Activated CD4-positive, alpha-beta T cell treated with anti-CD3 and anti-CD28 coated beads for 36 hours (primary cell): Measurements from ENCODE around the gene CALB2. TPM values are rescaled to one million over a fixed set of nuclear protein-coding genes. Genes with fewer than 3 reads are reported as not detected.

Source experiments
- ATAC-seq: fragments of 200-7000 bp; cut with Tn5 transposase; one replicate; pipeline ENCODE4 v1.10.0; 2021; ENCODE audit warnings: mild to moderate bottlenecking, moderate library complexity
- CTCF ChIA-PET: fragments of 350-600 bp; sonication (Branson Sonifier 250); formaldehyde crosslinking; loops from one replicate; lab custom pipeline; 2021; ENCODE audit warnings: antibody characterized with exemption; lab: Charles Lee
- POLR2A ChIA-PET: fragments of 350-600 bp; sonication (Branson Sonifier 250); formaldehyde crosslinking; loops from one replicate; lab custom pipeline; 2021; ENCODE audit warnings: antibody characterized with exemption, inconsistent platforms; lab: Charles Lee
- DNase-seq: peaks from one replicate; pipeline ENCODE4 v3.0.0-alpha.2; 2020
- H3K27ac Mint-ChIP-seq: one replicate; pipeline ENCODE4 v1.8.0; 2021; ENCODE audit warnings: mixed read lengths
- H3K27me3 Mint-ChIP-seq: one replicate; pipeline ENCODE4 v1.8.0; 2021; ENCODE audit warnings: mixed read lengths
- H3K36me3 Mint-ChIP-seq: one replicate; pipeline ENCODE4 v1.8.0; 2021; ENCODE audit warnings: low read depth, mixed read lengths
- H3K4me1 Mint-ChIP-seq: one replicate; pipeline ENCODE4 v1.8.0; 2021; ENCODE audit warnings: mixed read lengths
- H3K4me3 Mint-ChIP-seq: one replicate; pipeline ENCODE4 v1.8.0; 2021; ENCODE audit warnings: mild to moderate bottlenecking, moderate library complexity, mixed read lengths
- H3K9me3 Mint-ChIP-seq: one replicate; pipeline ENCODE4 v1.8.0; 2021; ENCODE audit warnings: low read depth, mixed read lengths
- intact Hi-C, 2 experiments: fragments of 100-400 bp; cut with DNase I in 1 of 2; cut with micrococcal nuclease in 1 of 2; formaldehyde crosslinking; loops; one replicate each; pipeline versions ENCODE4 v1.14.2 to v1.15.1; 2022 to 2024; cut with DNase I, micrococcal nuclease
- total RNA-seq, 2 experiments: library from RNA; stranded (reverse); gene quantifications; one replicate each; pipeline ENCODE4 v1.2.3, GENCODE V29; 2021

Gene CALB2
- total RNA-seq, 2 experiments from 2014 or later: not detected

DNA sequence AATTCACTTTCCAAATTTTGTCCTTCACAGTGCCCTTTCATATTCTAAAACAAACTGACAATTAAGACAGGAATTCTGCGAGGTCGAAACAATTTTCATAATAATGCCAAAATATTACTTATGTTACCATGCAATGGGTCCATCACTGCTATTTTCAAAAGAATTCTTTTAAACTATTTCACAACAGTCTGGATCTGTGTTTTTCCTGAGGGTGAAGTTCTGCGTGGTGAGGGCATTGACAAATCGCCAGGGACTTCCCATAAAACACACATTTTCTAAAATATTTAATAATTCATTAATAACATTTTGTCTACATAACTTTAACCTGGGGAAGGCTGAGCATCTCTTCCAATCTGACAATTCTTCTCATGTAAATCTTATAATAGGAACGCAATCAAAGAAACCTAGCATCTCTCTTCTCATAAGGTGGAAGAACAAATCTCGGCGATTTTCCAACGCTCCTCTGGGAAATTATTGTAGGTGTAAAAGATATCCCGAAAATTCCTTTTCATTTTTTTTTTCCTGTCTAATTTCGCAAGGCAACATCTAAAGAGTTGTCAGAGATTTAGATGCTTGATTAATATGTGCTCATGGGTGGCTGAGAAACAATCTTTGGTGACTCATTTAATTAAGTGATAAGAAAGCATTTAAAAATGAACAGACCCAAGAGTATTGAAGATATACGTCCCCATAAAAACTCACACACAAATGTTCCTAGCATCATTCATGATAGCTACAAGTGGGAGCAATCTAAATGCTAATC lies 41.5 kb downstream of the CALB2 start:
- CTCF ChIA-PET: no interaction called here
- H3K36me3 Mint-ChIP-seq: no peaks in the 10 kb centered on the region
- no peak for ATAC-seq

DNA sequence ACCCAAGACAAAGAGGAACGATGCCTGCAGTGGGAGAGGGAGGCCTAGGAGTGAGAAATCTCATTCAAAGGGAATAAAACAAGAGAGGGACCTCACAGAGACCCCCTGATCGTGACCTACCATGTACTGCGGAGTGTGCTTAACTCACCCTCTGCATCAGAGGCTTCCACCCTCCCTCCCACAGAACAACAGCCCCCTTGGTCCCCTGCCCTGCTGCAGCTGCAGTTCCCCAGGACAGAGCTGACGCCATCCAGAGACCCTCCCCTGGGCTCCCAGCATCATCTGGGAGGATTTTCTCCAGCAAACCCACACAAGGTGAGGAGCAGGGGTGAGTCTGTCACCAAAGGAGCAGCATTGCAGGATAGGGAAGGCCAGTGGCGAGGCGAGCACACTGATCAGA lies 43.5 kb downstream of the CALB2 start:
- Mint-ChIP-seq H3K36me3 (no peaks in the 10 kb centered on the region), H3K9me3 (no peaks in the 10 kb centered on the region), H3K4me3 (no peak overlapping the region), H3K27ac (no peak overlapping the region), H3K27me3 (peaks cover 15% of the 10 kb centered on the region), H3K4me1 (peaks cover 6% of the 10 kb centered on the region)
- POLR2A ChIA-PET: no interaction called here
- CTCF ChIA-PET: no interaction called here
- no peak for DNase-seq
- intact Hi-C loops: no loop called here
- no peak for ATAC-seq

More for the DNA sequence above, 41.5 kb downstream of the CALB2 start:
- no peaks in the 10 kb centered on the region for H3K4me1 Mint-ChIP-seq
- no peaks in the 10 kb centered on the region for H3K9me3 Mint-ChIP-seq
- H3K4me3 Mint-ChIP-seq: no peak overlapping the region
- DNase-seq: no peak
- H3K27me3 Mint-ChIP-seq: peaks cover 10% of the 10 kb centered on the region
- H3K27ac Mint-ChIP-seq: no peak overlapping the region
- POLR2A ChIA-PET: no interaction called here
- intact Hi-C loops: no loop called here

DNA sequence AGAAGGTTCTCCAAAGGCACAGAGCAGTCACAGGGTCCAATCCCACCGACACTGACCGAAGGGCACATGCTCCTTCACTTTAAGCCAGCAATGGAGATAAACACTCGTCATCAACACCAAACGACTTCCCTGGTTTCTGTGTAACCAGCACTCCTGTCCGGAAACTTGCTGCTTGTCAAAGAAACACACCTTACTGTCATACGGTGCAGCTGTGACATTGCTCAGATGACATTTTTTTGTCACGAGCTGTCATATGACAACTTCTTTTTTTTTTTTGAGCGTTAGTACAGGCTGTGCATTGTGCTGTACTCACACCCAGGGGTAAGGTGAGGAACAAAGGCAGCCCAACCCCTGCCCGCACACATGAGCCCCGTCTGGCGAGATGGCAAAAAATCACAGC lies 44.2 kb downstream of the CALB2 start:
- DNase-seq (no peak), ATAC-seq (no peak)
- no peak overlapping the region for H3K4me3 Mint-ChIP-seq
- CTCF ChIA-PET: interaction anchor here (1.8 kb wide), 1 partner anchor 10 kb away, joined by 8 read pairs; no protein-coding TSS in a partner anchor
- H3K36me3 Mint-ChIP-seq: no peaks in the 10 kb centered on the region
- intact Hi-C loops: no loop called here
- H3K9me3 Mint-ChIP-seq: no peaks in the 10 kb centered on the region
- POLR2A ChIA-PET: no interaction called here
- H3K27me3 Mint-ChIP-seq: peaks cover 16% of the 10 kb centered on the region
- H3K27ac Mint-ChIP-seq: no peak overlapping the region
- peaks cover 6% of the 10 kb centered on the region for H3K4me1 Mint-ChIP-seq

DNA sequence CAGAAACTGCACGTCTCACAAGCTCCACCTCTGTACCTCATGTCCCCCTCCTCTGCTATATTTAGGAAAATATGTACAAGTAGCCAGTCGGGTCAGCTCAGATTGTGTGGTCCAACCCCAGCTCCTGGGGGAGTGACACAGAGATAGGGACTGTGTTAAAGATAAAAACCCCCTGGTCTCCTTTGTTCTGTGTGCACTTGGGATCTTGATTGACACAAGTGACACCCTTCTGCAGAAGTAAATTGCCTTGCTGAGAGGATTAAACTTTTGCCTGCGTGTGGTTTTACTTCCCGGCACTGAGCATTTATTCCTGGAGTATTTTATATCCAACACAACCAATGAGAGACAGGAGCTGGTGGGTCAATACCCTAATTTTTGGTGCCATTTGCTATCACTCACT lies 45.8 kb downstream of the CALB2 start:
- intact Hi-C loops: no loop called here
- no peak overlapping the region for H3K4me3 Mint-ChIP-seq
- peaks cover 6% of the 10 kb centered on the region for H3K4me1 Mint-ChIP-seq
- peaks cover 26% of the 10 kb centered on the region for H3K27me3 Mint-ChIP-seq
- no peak for ATAC-seq
- POLR2A ChIA-PET: no interaction called here
- H3K27ac Mint-ChIP-seq: no peak overlapping the region
- no peaks in the 10 kb centered on the region for H3K9me3 Mint-ChIP-seq
- H3K36me3 Mint-ChIP-seq: no peaks in the 10 kb centered on the region
- CTCF ChIA-PET: interaction anchor here (1.8 kb wide), 1 partner anchor 8 kb away, joined by 8 read pairs; no protein-coding TSS in a partner anchor
- no peak for DNase-seq

DNA sequence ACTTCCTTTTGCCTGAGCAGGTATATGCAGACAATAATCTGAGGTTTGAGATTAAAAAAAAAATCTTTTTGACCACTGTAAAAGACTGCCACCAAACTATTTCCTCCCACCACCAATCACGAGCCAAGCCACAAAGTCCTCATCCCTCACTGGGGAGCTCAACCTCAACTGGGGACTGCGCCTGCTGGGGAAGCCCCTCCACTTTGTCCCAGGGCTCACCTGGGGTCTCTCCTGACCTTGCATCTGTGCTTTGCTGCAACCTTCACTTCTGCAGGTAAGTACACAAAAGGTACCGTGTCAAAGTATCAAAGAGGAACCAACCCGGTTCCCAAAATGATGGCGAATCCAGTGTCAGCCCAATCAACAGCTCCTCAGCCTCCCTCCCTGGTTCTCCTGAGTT lies 47.8 kb downstream of the CALB2 start:
- CTCF ChIA-PET: interaction anchor here (1.2 to 1.9 kb wide), 3 partner anchors 61 to 205 kb away, joined by 3 to 8 read pairs (median 3); no protein-coding TSS in a partner anchor
- H3K27me3 Mint-ChIP-seq: peaks cover 23% of the 10 kb centered on the region
- ATAC-seq: no peak

DNA sequence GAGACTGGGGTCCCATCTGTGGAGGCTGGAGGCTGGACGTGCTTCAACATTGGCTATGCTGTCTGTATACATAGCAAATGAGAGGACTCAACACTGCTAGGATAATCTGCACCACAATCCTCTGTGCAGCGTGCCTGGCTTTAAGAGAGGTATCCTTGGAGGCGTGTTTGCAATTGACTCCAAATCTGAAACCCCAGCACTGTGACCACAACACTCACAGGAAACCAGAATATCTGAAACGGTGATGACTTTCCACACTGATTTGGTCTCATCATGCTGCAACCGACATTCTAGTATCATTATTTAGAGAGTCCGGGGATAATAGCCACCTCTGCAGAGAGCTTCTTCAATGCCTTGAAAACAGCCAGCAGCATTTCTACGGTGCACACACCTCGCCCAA lies 48.2 kb downstream of the CALB2 start:
- Mint-ChIP-seq H3K27me3 (peaks cover 22% of the 10 kb centered on the region), H3K36me3 (no peaks in the 10 kb centered on the region), H3K9me3 (no peaks in the 10 kb centered on the region), H3K4me3 (no peak overlapping the region), H3K4me1 (peaks cover 6% of the 10 kb centered on the region), H3K27ac (no peak overlapping the region)
- no peak for DNase-seq
- intact Hi-C loops: no loop called here
- CTCF ChIA-PET: interaction anchor here (1.1 to 1.9 kb wide), 5 partner anchors 22 to 205 kb away, joined by 3 to 8 read pairs (median 3); no protein-coding TSS in a partner anchor
- POLR2A ChIA-PET: no interaction called here
- no peak for ATAC-seq

More for the DNA sequence above, 47.8 kb downstream of the CALB2 start:
- Mint-ChIP-seq H3K27ac (no peak overlapping the region), H3K9me3 (no peaks in the 10 kb centered on the region), H3K4me1 (peaks cover 6% of the 10 kb centered on the region), H3K36me3 (no peaks in the 10 kb centered on the region), H3K4me3 (no peak overlapping the region)
- POLR2A ChIA-PET: no interaction called here
- DNase-seq: no peak
- intact Hi-C loops: no loop called here

DNA sequence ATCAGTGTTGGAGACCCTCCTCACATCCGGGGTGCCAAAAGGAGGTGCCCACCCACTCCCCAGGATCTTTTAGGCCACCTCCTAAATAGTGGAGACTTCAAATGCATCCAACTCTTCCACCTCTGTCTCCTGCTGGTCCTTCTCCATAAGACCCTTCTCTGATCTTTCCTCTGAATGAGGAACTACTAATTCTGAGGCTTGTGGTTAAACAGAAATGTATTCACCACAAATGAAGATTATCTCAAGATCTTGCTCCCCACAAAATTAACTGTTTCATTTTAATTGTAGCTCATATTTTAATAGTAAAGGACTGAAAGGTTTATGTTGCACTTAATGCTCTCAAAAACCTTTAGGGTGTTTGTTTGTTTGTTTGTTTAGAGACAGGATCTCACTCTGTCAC lies 49.2 kb downstream of the CALB2 start:
- no peaks in the 10 kb centered on the region for H3K36me3 Mint-ChIP-seq
- ATAC-seq (no peak), DNase-seq (no peak)
- peaks cover 24% of the 10 kb centered on the region for H3K27me3 Mint-ChIP-seq
- no peak overlapping the region for H3K27ac Mint-ChIP-seq
- H3K4me1 Mint-ChIP-seq: peaks cover 6% of the 10 kb centered on the region
- no peak overlapping the region for H3K4me3 Mint-ChIP-seq
- POLR2A ChIA-PET: no interaction called here
- CTCF ChIA-PET: interaction anchor here (1.1 to 1.9 kb wide), 4 partner anchors 21 to 204 kb away, joined by 3 to 8 read pairs (median 4); no protein-coding TSS in a partner anchor
- intact Hi-C loops: no loop called here
- H3K9me3 Mint-ChIP-seq: no peaks in the 10 kb centered on the region

DNA sequence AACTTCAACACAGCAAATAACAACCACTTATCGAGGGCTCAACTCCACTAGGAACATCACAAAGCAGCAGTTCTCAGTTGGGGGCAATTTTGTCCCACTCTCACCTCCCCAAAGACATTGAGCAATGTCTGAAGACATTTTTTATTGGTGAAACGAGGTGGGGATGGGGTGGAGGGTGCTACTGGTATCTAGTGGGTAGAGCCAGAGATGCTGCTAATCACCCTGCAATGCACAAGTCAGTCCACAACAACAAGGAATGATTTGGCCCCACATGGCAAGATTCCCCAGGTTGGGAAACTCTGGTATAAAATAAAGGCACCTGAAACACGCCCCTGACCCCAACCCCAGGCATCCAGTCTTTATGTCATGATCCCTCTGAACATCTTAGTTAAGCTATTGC lies 50.0 kb downstream of the CALB2 start:
- intact Hi-C loops: no loop called here
- H3K36me3 Mint-ChIP-seq: no peaks in the 10 kb centered on the region

DNA sequence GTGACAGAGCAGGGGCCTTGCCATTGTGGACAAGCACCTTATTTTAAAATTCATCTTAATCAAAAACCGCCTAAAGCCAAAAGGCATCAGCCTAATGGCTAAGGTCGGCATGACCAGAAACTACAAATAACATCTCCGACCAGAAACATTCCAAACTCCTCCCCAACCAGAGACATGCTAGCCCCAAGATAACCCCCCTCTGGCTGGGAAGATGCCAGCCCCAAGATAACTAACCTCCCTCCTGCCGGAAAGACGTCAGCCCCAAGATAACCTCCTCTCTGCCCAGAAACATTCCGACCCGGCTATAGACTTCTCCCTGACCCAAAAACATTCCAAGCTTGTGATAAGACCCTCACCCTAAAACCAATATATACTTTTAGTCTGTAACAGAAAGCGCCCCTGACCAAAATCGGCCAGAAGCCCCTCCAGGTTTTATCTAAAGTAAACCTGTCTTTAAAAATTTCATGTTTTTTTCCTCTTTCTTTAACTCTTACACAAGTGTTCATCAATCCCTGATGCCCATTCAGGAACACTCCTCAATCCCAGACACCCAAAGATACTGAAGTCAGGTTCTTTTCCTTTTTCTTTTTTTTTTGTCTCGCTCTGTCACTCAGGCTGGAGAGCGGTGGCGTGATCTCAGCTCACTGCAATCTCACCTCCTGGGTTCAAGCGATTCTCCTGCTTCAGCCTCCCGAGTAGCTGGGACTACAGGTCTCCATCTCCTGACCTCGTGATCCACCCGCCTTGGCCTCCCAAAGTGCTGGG lies 50.7 kb downstream of the CALB2 start:
- H3K27ac Mint-ChIP-seq: no peak overlapping the region
- H3K36me3 Mint-ChIP-seq: no peaks in the 10 kb centered on the region
- CTCF ChIA-PET: interaction anchor here (0.6 kb wide), 1 partner anchor 63 kb away, joined by 3 read pairs; no protein-coding TSS in a partner anchor
- intact Hi-C loops: no loop called here
- H3K4me3 Mint-ChIP-seq: no peak overlapping the region
- DNase-seq: no peak
- ATAC-seq: no peak
- H3K27me3 Mint-ChIP-seq: peaks cover 26% of the 10 kb centered on the region
- H3K4me1 Mint-ChIP-seq: peaks cover 6% of the 10 kb centered on the region
- POLR2A ChIA-PET: no interaction called here
- no peaks in the 10 kb centered on the region for H3K9me3 Mint-ChIP-seq

More for the DNA sequence above, 50.0 kb downstream of the CALB2 start:
- DNase-seq: no peak
- peaks cover 25% of the 10 kb centered on the region for H3K27me3 Mint-ChIP-seq
- ChIA-PET CTCF (no interaction called here), POLR2A (no interaction called here)
- H3K4me1 Mint-ChIP-seq: peaks cover 6% of the 10 kb centered on the region
- no peak for ATAC-seq
- H3K27ac Mint-ChIP-seq: no peak overlapping the region
- H3K4me3 Mint-ChIP-seq: no peak overlapping the region
- no peaks in the 10 kb centered on the region for H3K9me3 Mint-ChIP-seq

DNA sequence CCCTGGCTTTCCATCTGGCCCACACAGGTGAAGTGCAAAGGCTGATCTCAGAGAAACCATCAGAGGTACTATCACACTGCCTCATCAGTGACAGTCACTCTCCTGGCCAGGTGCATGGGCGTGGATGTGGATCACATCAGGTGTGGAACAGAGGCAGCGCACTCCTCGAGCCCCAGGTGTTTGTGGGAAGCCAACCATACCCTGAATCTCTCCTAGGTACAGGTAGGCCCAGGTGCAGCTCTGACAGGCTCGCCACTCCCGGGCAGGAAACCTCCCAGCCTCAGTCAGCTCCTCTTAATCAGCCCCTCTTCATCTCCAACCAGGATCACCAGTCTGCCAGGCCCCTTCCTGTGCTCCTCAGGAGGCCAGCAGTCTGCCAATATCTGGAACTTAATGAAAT lies 51.6 kb downstream of the CALB2 start:
- ChIA-PET CTCF (interaction anchor here (4.8 kb wide), 1 partner anchor 89 kb away, joined by 86 read pairs; no protein-coding TSS in a partner anchor), POLR2A (no interaction called here)
- H3K36me3 Mint-ChIP-seq: no peaks in the 10 kb centered on the region
- H3K27ac Mint-ChIP-seq: no peak overlapping the region
- no peaks in the 10 kb centered on the region for H3K9me3 Mint-ChIP-seq
- H3K27me3 Mint-ChIP-seq: peaks cover 25% of the 10 kb centered on the region
- H3K4me3 Mint-ChIP-seq: no peak overlapping the region
- peaks cover 6% of the 10 kb centered on the region for H3K4me1 Mint-ChIP-seq
- no peak for ATAC-seq
- intact Hi-C loops: loop anchor here in 1 of 2 experiments (5.0 kb wide), 1 partner anchor 127 kb away; no protein-coding TSS in a partner anchor
- no peak for DNase-seq
